LHCN-M2 (cell line): ENCODE results near the gene GALNT7. TPM values are rescaled to one million over a fixed set of nuclear protein-coding genes. Genes with fewer than 3 reads are reported as not detected.

ENCODE experiments used
- DNase-seq: peaks from one replicate; pipeline ENCODE4 v3.0.0-alpha.2; 2012; ENCODE audit warnings: low read depth
- total RNA-seq: library from RNA; depleted of rRNA; stranded (reverse); fragments of >200 nt; gene quantifications from 2 replicates; pipeline ENCODE4 v1.2.3, GENCODE V29; 2014

GALNT7 gene
- total RNA-seq, 1 experiment from 2014 or later, result 119 TPM

- DNase-seq, result no peak
Measured at GRCh38 chr4:173235050-173235449, 66.4 kb downstream of the GALNT7 start.

- no peak for DNase-seq
Measured at GRCh38 chr4:173236301-173236700, 67.7 kb downstream of the GALNT7 start.

GRCh38 chr4:173237152-173237551 lies 68.5 kb downstream of the GALNT7 start:
- peak; percentile 49 for DNase-seq

- no peak for DNase-seq
Measured at GRCh38 chr4:173237762-173238161, 69.2 kb downstream of the GALNT7 start.

- no peak for DNase-seq
Measured at GRCh38 chr4:173240696-173241095, 72.1 kb downstream of the GALNT7 start.

- peak; percentile 71 for DNase-seq
Measured at GRCh38 chr4:173242466-173243250, 74.0 kb downstream of the GALNT7 start.

GRCh38 chr4:173243321-173243720 lies 74.7 kb downstream of the GALNT7 start:
- DNase-seq, result peak; percentile 95

- DNase-seq, result peak; percentile 67
Measured at GRCh38 chr4:173243917-173244658, 75.5 kb downstream of the GALNT7 start.

GRCh38 chr4:173245952-173246351 lies 77.3 kb downstream of the GALNT7 start:
- DNase-seq, result no peak

- no peak for DNase-seq
Measured at GRCh38 chr4:173246719-173247118, 78.1 kb downstream of the GALNT7 start.

- peak; percentile 45 for DNase-seq
Measured at GRCh38 chr4:173247321-173247720, 78.7 kb downstream of the GALNT7 start.

GRCh38 chr4:173248690-173249089 lies 80.1 kb downstream of the GALNT7 start:
- DNase-seq, result no peak

GRCh38 chr4:173252024-173252935 lies 83.7 kb downstream of the GALNT7 start:
- peak; percentile 100 for DNase-seq

GRCh38 chr4:173253561-173253960 lies 85.0 kb downstream of the GALNT7 start:
- no peak for DNase-seq

GRCh38 chr4:173254646-173255045 lies 86.0 kb downstream of the GALNT7 start:
- DNase-seq, result no peak

GRCh38 chr4:173256825-173257224 lies 88.2 kb downstream of the GALNT7 start:
- DNase-seq, result no peak

- peak; percentile 73 for DNase-seq
Measured at GRCh38 chr4:173257732-173258717, 89.4 kb downstream of the GALNT7 start.

- no peak for DNase-seq
Measured at GRCh38 chr4:173258866-173259265, 90.3 kb downstream of the GALNT7 start.

GRCh38 chr4:173259310-173259709 lies 90.7 kb downstream of the GALNT7 start:
- DNase-seq, result no peak

- no peak for DNase-seq
Measured at GRCh38 chr4:173261052-173261451, 92.4 kb downstream of the GALNT7 start.

- DNase-seq, result no peak
Measured at GRCh38 chr4:173262375-173262774, 93.8 kb downstream of the GALNT7 start.
